ENCODE measurements around the gene FAAH2.
"Not testable (repeated sequence)": the region's sequence is repeated elsewhere in the genome, so short reads cannot be mapped to it uniquely, and the experiment has no call there.

FAAH2 gene

DNA sequence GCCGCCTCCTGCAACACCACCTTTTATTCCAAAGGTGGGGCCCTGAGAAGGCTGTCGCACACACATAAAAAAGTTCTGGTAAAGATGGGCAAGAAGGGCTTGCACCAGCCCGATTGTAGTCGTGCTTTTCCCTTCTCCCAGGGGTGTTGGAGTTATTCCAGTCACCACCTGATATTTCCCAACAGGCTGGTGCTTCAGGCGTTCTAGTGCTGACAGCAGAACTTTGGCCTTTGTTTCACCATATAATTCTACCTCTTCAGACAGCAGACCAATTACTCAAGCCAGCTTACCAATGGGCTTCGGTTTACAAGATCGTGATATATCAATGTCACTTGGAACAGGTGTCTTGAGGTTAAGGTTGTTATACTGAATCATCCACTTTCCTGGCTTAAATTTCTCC is 107.7 kb downstream of the FAAH2 start:
- not testable (repeated sequence) for DNase-seq

DNA sequence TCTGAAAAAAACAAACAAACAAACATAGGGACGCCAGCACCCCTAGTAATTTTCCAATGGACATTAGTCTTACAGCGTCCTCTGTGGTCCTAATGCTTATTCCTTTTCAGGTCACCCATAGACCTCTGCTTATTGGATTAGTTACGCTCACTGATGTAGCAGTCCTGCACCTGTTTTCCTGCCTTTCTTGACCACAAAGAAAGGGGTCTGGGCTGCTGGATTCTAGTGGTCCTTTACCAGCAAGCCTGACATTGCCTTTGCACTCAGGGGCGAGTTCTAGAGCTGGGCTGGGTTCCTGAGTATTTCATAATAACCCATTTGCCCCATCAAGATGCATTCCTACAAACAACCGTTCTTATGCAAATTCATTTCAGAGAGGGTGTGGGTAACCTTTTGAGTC is 116.7 kb downstream of the FAAH2 start:
- not testable (repeated sequence) for DNase-seq

DNA sequence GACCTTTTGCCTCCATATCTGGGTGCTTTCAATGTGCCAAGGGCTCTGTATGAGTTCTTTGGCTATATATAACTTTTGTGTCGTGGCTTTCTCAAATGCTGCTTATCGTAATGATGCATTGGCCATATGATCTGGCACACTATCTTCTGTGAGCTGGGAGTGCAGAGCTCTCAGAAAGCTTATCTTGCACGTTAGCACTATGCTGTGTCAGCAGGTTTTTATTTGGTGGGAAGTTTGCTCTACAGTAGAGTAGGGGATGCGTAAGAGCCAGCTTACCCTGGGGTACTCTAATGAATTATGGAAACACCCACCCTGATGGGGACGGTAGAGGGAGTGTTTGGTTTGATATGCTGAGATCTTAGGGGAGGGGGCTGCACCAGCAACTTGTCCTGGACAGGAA is 119.6 kb downstream of the FAAH2 start:
- DNase-seq = no peak

DNA sequence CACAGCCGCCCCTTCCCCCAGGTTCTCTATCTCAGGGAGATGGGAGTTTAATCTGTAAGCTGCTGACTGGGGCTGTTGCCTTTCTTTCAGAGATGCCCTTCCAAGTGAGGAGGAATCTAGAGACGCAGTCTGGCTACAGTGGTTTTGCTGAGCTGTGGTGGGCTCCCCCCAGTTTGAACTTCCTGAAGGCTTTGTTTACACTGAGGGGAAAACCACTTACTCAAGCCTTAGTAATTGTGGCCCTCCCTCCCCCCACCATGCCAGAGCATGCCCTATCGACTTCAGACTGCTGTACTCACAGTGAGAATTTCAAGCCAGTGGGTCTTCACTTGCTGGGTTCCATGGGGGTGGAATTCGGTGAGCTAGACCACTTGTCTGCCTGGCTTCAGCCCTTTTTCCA is 131.3 kb downstream of the FAAH2 start:
- DNase-seq = no peak

DNA sequence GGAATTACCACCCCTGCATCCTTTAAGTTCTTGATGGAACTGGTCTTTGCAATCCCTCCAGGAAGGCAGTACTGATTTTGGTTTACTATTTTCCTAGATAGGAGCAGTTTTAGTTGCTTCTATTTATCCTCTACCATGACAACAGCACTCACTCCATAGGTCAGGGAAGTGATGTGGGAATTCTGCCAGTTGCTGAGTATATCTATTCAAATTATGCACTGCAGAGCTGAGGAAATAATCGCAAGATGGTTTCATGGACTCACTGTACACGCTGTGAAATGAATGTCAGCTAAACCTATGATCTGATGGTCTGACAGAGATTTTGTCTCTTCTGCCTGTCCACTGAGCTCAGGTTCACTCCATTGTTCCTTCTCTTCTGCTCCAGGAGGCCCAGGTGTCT is 135.8 kb downstream of the FAAH2 start:
- DNase-seq = no peak

DNA sequence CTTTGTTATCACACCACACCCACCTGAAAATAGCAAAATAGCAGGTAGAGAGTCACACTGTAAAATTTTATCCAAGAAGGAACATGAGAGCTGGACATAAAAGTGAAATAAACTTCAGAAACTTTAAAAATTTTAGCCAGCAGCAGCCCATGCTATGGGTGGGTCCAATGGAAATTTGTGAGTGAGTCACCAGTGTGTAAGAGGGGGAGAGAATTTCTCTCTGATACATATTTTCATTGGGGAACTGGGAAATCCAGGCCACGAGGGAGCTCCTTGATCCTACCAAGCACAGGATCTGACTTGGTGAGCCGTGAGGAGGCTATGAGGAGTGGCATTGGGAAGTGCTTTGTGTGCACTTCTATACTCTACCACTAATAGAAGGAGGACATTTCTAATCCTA is 136.3 kb downstream of the FAAH2 start:
- DNase-seq = no peak

DNA sequence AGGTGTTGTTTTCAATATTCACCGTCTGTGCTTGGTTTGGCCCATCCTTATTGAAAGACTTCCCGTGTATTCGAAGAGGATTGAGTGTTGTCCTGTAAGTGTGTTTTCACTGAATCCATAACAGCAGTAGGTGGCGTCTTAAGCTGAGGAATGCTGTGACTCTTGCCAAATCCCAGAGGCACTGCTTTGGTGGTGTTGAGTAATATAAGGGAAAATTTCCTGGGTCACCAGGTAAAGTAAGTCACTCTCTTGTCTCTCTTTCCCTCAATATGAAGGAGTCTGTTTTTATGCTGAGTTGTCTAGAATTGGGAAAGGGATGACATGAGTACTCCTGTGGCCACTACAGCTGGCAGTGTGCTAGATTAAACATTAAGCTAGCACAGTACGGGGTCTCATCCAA is 158.6 kb downstream of the FAAH2 start:
- DNase-seq = no peak

DNA sequence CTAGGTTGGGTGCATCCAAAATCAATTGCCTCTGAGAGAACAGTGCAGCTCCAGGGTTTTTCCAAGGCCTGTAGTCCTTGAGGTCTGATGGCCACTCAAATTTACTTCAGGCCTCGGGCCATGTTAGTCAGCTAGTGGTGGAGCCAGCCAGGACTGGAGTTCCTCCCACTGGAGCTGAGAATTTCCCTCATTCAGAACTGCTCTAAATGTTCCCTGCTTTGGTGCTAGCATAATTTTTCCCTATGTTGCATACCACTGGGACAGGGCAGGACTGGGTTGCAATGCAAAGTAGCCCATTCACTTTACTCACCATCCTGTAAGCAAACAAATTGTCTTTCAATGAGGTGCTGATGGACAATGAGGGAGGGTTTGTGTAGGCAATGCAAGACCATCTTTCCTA is 159.3 kb downstream of the FAAH2 start:
- no peak for DNase-seq

DNA sequence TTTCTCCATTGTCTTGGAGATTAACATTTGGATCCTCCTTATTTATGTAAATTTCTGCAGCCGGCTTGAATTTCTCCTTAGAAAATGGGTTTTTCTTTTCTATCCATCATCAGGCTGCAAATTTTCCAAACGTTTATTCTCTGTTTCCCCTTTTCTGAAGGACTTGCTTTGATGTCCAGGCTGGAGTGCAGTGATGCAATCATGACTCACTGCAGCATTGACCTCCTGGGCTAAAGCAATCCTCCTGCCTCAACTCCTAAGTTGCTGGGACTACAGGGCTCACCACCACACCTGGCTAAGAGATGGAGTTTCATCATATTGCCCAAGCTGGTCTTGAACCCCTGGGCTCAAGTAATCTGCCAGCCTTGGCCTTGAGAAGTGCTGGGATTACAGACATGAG is 161.3 kb downstream of the FAAH2 start:
- DNase-seq = no peak

DNA sequence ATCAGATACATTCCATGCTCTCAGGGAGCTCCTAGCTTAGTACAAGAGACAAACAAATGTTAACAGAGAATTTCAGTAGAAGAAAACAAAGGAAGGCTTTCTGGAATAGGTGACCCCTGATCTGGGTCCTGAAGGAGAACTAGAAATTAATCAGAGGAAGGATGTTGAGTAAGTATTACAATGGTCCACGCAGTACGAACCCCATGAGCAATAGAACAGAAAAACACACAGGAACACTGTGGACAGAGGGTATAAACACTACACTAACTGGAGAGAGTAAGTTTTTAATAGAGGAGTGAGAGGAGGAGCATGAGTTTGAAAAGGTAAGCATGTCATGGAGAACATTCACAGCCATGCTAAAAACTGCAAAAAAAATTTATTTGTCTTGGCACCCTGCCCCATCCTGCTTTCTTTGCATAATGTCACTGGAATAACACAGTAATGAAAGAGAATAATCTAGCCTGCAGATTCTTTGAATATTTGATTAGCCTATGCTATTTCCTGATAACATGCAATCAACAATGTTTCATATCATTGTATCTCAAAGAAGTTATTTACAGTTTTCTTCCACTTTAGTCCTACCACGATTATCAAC is 165.0 kb downstream of the FAAH2 start:
- DNase-seq = no peak

DNA sequence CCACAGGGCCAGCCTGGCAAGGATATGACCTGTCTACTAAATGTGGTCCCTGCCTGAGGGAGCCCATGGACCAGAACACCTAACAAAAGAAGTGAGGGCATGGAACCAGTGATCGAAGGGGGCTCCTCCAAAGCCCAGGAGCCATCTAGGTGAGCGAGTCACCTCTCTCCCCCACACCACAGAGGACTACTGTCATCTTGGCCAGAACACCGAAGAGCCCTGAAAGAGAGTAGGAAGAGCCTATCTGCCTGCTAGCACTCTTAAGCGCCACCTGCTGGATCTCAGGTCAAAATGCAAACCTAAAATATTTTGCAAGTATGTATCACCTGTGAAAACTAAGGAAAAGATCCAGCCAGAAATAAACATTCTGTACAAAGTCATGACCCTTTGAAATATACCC is 167.4 kb downstream of the FAAH2 start:
- DNase-seq = no peak

DNA sequence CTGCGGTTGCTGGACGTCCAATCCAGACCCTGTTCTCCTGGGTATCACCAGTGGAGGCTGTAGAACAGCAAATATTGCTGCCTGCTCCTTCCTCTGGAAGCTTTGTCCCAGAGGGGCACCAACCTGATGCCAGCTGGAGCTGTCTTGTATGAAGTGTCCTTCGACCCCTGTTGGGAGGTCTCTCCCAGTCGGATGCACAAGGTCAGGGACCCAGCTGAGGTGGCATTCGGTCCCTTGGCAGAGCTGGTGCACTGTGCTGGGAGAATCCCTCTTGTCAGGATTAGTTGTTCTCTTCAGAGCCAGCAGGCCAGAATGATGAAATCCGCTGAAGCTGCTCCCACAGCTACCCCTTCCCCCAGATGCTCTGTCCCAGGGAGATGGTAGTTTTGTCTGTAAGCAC is 195.0 kb downstream of the FAAH2 start:
- DNase-seq = no peak

DNA sequence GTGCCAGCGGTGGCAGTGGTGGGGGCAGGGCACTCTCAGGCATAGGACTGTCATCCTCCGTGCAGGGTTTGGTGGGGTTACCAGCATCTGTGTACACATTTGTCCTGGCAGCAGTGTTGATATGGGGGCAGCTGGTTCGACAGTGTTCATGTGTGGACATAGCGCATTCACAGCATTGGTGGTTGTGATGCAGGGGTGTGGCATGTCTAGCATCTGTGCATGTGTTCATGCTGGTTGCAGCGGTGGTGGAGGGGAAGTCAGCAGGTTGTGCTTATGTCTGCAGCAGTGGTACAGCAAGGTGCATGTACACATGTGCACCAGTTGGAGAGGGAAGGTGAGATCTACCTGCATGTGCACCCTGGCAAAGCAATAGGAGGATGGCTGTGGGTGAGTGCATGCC is 230.0 kb downstream of the FAAH2 start:
- no peak for DNase-seq

DNA sequence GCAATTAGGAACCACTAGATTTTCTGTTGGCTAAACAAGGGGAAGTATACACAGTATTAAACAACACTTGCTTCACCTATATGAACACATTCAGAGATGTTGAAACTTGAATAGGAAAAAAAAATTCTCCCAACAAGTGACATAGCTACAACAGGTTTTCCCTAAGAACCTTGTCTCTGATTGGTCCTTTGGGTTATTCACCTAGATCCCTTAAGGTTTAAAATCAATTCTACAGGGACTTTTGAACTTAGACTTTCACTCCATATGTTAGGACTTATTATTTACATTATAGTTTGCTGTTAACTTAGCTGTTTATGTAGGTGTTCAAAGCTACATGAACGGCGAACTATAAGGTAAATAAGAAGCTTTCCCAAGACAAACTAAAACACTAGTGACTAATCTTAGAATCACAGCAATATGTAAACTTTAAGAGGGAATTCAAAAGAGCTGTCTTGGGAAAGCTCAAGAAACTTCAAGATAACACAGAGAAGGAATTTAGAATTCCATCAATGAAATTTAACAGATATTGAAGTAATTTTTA is 233.1 kb downstream of the FAAH2 start:
- no peak for DNase-seq

DNA sequence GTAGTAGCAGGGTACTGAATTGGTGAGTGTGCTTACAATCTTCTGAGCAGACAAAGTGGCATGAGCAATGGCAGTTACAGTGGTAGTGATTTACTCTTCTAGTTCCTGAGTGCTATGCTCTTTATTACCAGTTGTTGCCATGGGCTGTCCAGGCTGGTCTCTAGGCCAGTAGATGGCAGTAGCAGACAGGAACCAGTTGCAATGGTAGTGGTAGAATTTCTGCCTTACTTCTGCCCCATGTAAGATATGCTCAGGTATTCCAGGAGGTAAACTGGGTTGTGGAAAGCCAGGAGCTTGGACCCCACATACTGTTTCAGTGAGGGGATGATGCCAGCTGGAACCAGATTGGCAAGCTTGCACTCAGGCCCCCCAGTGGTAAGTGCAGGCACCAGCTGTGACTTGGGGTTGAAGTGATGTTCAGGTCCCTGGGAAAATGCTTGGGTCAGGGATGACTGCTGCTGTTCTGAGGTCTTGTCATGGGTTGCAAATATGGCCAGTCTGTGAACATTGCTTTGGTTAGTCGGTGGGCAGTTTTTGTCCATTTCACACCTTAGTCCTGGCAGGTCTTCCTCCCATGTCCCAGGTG is 242.3 kb downstream of the FAAH2 start:
- DNase-seq = no peak
